Islet of Langerhans (tissue), 1 donor: ENCODE data around the gene ZRSR2.
"Not testable (repeated sequence)": the region's sequence is repeated elsewhere in the genome, so short reads cannot be mapped to it uniquely, and the experiment has no call there.

ENCODE experiments used
- FAIRE-seq: peaks from one replicate; lab custom pipeline; 2011; peaks lifted over from hg19 to GRCh38; lab: Jason Lieb, UNC

Gene ZRSR2

GRCh38 chrX:15789979-15790768, at the start of gene ZRSR2:
Gene ZRSR2, plus strand, starts transcription at chrX:15790484. Its CDS starts 12 bp downstream, at chrX:15790496.
- no peak for FAIRE-seq

- no peak for FAIRE-seq
Measured at GRCh38 chrX:15744181-15744867, 46.0 kb upstream of the ZRSR2 start.

- no peak for FAIRE-seq
Measured at GRCh38 chrX:15745179-15745578, 45.1 kb upstream of the ZRSR2 start.

GRCh38 chrX:15746651-15747050, 43.6 kb upstream of the ZRSR2 start:
- FAIRE-seq: not testable (repeated sequence)

GRCh38 chrX:15747626-15748173, 42.6 kb upstream of the ZRSR2 start:
- no peak for FAIRE-seq

GRCh38 chrX:15748841-15749240, 41.4 kb upstream of the ZRSR2 start:
- no peak for FAIRE-seq

- FAIRE-seq: no peak
Measured at GRCh38 chrX:15749642-15750610, 40.4 kb upstream of the ZRSR2 start.

- no peak for FAIRE-seq
Measured at GRCh38 chrX:15750611-15751154, 39.6 kb upstream of the ZRSR2 start.

GRCh38 chrX:15751155-15751819, 39.0 kb upstream of the ZRSR2 start:
- FAIRE-seq: peak; percentile 51

- FAIRE-seq: no peak
Measured at GRCh38 chrX:15755091-15755490, 35.2 kb upstream of the ZRSR2 start.

GRCh38 chrX:15758140-15758539, 32.1 kb upstream of the ZRSR2 start:
- FAIRE-seq: no peak

GRCh38 chrX:15759886-15760285, 30.4 kb upstream of the ZRSR2 start:
- FAIRE-seq: not testable (repeated sequence)

- no peak for FAIRE-seq
Measured at GRCh38 chrX:15761564-15762191, 28.6 kb upstream of the ZRSR2 start.

GRCh38 chrX:15769300-15769954, 20.9 kb upstream of the ZRSR2 start:
- no peak for FAIRE-seq

GRCh38 chrX:15781961-15782699, 8.2 kb upstream of the ZRSR2 start:
- no peak for FAIRE-seq

- FAIRE-seq: no peak
Measured at GRCh38 chrX:15785176-15785750, 5.0 kb upstream of the ZRSR2 start.

GRCh38 chrX:15786915-15787314, 3.4 kb upstream of the ZRSR2 start:
- no peak for FAIRE-seq

GRCh38 chrX:15790769-15791290, 546 bp downstream of the ZRSR2 start:
- FAIRE-seq: peak; percentile 89

- no peak for FAIRE-seq
Measured at GRCh38 chrX:15797707-15798106, 7.4 kb downstream of the ZRSR2 start.
